ENCODE data around the gene GNAI3. TPM values are rescaled to one million over a fixed set of nuclear protein-coding genes. Genes with fewer than 3 reads are reported as not detected.

Gene GNAI3
- polyA plus RNA-seq, 3 donors = 3.0 to 14.2 (median 10.4) TPM

DNA sequence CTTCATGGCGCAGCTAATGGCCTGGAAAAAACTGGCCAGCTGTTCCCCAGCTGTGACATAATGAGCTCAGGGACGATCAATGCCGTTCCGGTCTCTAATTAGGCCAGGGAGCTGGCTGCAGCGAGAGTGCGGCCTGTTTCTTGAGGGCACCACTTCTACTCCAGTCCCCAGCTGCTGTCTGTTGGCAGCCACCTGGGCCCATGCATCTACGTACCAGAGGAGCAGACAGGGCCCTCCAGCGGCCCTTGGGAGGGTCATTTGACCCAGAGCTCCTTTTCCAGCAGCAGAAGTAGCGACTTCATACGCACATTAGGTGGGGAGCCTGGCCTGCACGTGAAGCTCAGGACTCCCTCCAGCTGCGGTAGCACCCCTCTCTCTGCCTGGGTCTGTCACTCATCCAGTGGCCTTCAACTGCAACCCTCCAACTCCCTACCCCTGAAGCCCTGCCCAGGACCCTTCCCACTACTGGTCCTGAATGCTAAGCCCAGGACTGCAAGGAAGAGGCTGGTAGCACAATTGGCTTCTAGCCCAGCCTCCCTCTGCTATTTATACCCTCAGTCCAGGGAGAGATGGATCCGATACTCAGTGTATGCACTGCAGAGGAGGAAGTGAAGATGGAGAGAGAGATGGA lies 17.8 kb upstream of the GNAI3 start:
- WGBS (ENCODE audit: insufficient coverage) = 97% methylated on average over 12 of the region's 13 CpGs
- no peak overlapping the region for H3K27ac ChIP-seq (ENCODE audit: low read depth in 1 of 2, low read length in 2 of 2)
- intact Hi-C loops (cut with micrococcal nuclease) = loop anchor here in 1 of 2 donors (10.0 kb wide), 1 partner anchor 256 kb away; no protein-coding TSS in a partner anchor

DNA sequence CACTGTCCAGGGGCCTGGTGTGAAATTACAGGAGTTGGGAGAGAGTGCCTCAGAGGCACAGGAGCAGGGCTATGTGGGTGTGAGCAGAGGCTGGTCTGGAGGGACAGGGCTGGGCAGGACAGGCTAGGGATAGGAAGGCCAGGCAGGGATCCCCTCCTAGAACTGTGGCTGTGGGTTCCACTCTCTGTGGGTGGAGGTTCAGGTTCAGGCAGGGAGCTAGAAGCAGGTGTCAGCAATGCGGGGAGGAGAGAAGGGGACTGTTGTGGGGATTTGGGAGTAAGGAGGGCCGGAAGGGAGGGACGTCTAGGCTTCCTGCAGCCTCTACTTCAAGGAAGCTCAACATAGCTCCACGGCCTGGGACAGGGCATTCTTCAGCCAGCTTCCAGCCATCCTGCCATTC lies 17.0 kb upstream of the GNAI3 start:
- Histone ChIP-seq H3K9me3 (replicated peaks in 1 of 2; ENCODE audit: control insufficient read depth in 1 of 2, insufficient read depth in 1 of 2, low read length in 2 of 2) (no peaks in the 10 kb centered on the region), H3K4me2 (replicated peaks; ENCODE audit: extremely low read depth, low read length, poor library complexity, severe bottlenecking) (no peak overlapping the region), H3K79me2 (ENCODE audit: insufficient read depth, low read length) (no peaks in the 10 kb centered on the region), H3K9ac (ENCODE audit: insufficient read depth, low read length, poor library complexity, severe bottlenecking) (no peak overlapping the region), H3K27me3 (ENCODE audit: control insufficient read depth in 2 of 2, insufficient read depth in 2 of 2, low read length in 2 of 2) (no peaks in the 10 kb centered on the region), H3K4me1 (ENCODE audit: control insufficient read depth in 1 of 2, insufficient read depth in 2 of 2, low read length in 2 of 2) (peaks cover 10 to 11% of the 10 kb centered on the region in 2 donors), H3K4me3 (replicated peaks in 1 of 3; ENCODE audit: low read depth in 2 of 3, low read length in 3 of 3) (no peak overlapping the region), H3K27ac (ENCODE audit: low read depth in 1 of 2, low read length in 2 of 2) (no peak overlapping the region), H2AFZ (ENCODE audit: insufficient read depth, low read depth, low read length, poor library complexity, severe bottlenecking) (peak overlapping the region; percentile 86), H3K36me3 (replicated peaks in 1 of 2; ENCODE audit: control insufficient read depth in 1 of 2, insufficient read depth in 2 of 2, low read length in 2 of 2) (no peaks in the 10 kb centered on the region), H4K20me1 (ENCODE audit: insufficient read depth, low read length) (no peaks in the 10 kb centered on the region)
- no peaks in the 10 kb centered on the region for H3K9me3 Mint-ChIP-seq
- peaks cover 9% of the 10 kb centered on the region for H3K4me1 Mint-ChIP-seq
- WGBS (ENCODE audit: insufficient coverage) = 94% methylated on average over 2 of the region's 4 CpGs
- no peak for TF ChIP-seq CTCF (IDR thresholded peaks at IDR 0.05)
- no peak overlapping the region for H3K4me3 Mint-ChIP-seq
- no peak overlapping the region for H3K27ac Mint-ChIP-seq
- no peak for DNase-seq
- H3K27me3 Mint-ChIP-seq (ENCODE audit: low read depth in 3 of 3) = peaks cover 0 to 5% (median 2%) of the 10 kb centered on the region in 3 donors
- H3K36me3 Mint-ChIP-seq = no peaks in the 10 kb centered on the region
- intact Hi-C loops (cut with micrococcal nuclease) = loop anchor here in 1 of 2 donors (10.0 kb wide), 1 partner anchor 257 kb away; no protein-coding TSS in a partner anchor

More for the DNA sequence above, 17.8 kb upstream of the GNAI3 start:
- no peak overlapping the region for H3K4me2 ChIP-seq (replicated peaks; ENCODE audit: extremely low read depth, low read length, poor library complexity, severe bottlenecking)
- TF ChIP-seq CTCF (IDR thresholded peaks at IDR 0.05) = no peak
- H3K4me1 Mint-ChIP-seq = peaks cover 9% of the 10 kb centered on the region
- H2AFZ ChIP-seq (ENCODE audit: insufficient read depth, low read depth, low read length, poor library complexity, severe bottlenecking) = no peak overlapping the region
- H4K20me1 ChIP-seq (ENCODE audit: insufficient read depth, low read length) = no peaks in the 10 kb centered on the region
- no peaks in the 10 kb centered on the region for H3K9me3 Mint-ChIP-seq
- H3K36me3 ChIP-seq (replicated peaks in 1 of 2; ENCODE audit: control insufficient read depth in 1 of 2, insufficient read depth in 2 of 2, low read length in 2 of 2) = no peaks in the 10 kb centered on the region
- H3K9me3 ChIP-seq (replicated peaks in 1 of 2; ENCODE audit: control insufficient read depth in 1 of 2, insufficient read depth in 1 of 2, low read length in 2 of 2) = no peaks in the 10 kb centered on the region
- no peaks in the 10 kb centered on the region for H3K79me2 ChIP-seq (ENCODE audit: insufficient read depth, low read length)
- no peak overlapping the region for H3K27ac Mint-ChIP-seq
- peak overlapping the region in 1 of 2 donors; percentile 25 for H3K4me3 Mint-ChIP-seq
- H3K27me3 ChIP-seq (ENCODE audit: control insufficient read depth in 2 of 2, insufficient read depth in 2 of 2, low read length in 2 of 2) = no peaks in the 10 kb centered on the region
- peaks cover 10 to 11% of the 10 kb centered on the region in 2 donors for H3K4me1 ChIP-seq (ENCODE audit: control insufficient read depth in 1 of 2, insufficient read depth in 2 of 2, low read length in 2 of 2)
- no peaks in the 10 kb centered on the region for H3K36me3 Mint-ChIP-seq
- no peak for DNase-seq
- H3K9ac ChIP-seq (ENCODE audit: insufficient read depth, low read length, poor library complexity, severe bottlenecking) = no peak overlapping the region
- H3K27me3 Mint-ChIP-seq (ENCODE audit: low read depth in 3 of 3) = peaks cover 2 to 5% (median 2%) of the 10 kb centered on the region in 3 donors
- no peak overlapping the region for H3K4me3 ChIP-seq (replicated peaks in 1 of 3; ENCODE audit: low read depth in 2 of 3, low read length in 3 of 3)
